HG02610 (cell line): Measurements from ENCODE around the gene BCL11A.

Source experiments
- ATAC-seq: cut with Tn5 transposase; IDR thresholded peaks from one replicate; pipeline ENCODE4 v1.9.1; 2021; ENCODE audit warnings: mild to moderate bottlenecking, moderate library complexity; ENCODE audit not compliant: unreplicated experiment

Gene BCL11A

DNA sequence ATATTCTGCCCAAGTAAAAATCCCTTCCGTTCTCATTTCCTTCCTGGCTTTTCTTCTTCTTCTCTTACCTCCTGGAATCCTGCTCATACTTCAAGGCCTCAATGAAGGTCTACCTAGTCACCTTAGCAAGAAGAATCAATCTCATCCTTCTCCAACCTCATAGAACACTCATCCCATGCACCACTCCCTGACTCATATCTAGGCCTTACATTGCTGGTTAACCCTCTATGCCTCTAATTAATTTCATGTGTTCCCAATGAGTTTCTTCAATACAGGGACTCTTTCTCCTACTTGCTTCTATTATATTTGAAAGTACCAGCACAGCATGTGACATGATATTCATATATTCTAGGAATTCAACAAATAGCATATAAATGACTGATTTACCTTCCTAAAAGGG lies 63.0 kb downstream of the BCL11A start:
- ATAC-seq = no peak

DNA sequence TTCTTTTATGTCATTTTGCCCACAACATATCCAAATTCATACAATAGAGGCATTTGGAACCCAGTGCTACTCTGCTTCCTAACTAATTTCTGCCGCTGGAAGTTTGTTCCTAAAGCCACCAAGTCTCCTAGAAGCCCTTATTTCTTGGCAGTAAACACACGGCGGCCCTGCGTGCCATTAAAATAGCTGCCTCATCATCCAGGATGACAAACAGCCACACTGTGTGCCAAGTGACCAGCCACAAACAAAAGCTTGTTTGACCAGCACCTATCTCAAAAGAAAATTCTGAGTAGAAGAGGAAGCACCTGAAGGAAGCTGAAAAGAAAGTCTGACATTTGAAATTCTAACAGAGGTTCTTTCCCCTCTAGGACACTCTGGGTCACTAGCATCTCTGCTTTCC lies 64.2 kb downstream of the BCL11A start:
- ATAC-seq = no peak

DNA sequence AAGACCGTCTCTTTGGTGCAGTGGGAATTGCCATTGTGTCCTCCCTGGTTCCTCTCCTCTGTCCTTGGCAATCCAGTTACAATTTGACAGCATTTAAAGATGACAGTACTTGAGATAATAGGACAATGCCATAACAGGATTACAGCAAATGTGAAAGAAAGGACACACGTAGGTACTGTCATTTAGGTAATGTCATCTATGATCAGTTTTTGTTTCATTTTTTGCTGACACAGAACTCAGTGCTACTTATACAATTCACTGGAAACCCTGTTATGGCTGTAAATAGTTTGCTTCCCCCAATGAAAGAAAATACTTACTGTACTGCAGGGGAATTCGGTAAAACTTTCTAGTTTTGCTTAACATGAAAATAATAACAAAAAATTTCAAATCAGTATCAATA lies 65.2 kb downstream of the BCL11A start:
- ATAC-seq = peak; percentile 75

DNA sequence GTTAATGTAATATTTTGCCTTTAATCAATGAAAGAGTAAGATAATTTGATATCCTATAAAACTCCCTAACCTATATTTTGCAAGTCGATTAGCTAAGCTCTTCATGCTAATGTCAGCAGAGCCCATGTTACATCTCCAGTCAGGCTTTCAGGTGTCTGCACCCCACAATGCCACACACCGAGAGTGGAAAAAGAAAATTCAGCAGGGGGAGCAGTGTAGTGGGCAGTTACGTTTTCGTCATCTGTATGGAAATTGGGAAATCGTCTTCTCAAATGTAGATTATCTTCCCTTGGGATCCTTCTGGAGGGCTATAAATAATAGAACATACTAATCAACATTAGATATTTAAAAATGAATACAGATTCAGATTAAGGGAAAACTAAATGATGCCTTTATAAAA lies 66.3 kb downstream of the BCL11A start:
- ATAC-seq = no peak

DNA sequence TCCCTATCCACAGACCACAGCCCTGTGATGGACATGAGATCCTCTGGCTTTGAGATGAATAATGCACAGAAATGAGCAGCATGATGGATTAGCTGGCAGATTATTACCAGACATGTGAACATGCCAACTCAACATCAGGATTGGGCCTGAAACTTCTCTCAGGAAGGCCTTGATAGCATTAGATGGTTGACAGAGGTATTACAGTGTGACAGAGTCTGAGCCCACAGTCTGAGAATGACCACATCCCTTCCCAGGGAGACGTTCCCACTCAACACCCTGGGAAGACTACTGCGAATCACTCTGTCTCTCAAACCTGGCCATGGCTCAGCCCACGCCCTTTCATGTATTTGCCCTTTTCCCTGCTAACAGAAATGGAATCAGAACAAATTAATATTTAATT lies 66.9 kb downstream of the BCL11A start:
- no peak for ATAC-seq

DNA sequence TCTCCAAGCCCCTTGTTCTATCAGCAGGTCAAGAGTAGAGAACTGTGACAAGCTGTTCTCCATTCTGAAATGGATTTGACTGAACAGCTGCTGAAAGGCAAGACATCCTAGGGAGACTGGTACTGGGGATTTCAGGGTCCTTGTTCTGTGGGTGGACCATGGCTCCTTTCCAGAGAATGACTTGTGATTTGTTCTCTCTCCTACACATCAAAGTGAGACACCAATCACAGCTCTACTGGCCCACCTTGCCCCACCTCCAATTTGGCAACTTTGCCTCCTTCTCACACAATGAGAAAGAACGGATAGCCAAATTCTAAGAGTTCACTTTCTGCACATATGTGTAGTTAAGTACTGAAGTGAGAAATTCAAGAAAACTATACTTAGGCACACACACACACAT lies 67.4 kb downstream of the BCL11A start:
- ATAC-seq = peak; percentile 35

DNA sequence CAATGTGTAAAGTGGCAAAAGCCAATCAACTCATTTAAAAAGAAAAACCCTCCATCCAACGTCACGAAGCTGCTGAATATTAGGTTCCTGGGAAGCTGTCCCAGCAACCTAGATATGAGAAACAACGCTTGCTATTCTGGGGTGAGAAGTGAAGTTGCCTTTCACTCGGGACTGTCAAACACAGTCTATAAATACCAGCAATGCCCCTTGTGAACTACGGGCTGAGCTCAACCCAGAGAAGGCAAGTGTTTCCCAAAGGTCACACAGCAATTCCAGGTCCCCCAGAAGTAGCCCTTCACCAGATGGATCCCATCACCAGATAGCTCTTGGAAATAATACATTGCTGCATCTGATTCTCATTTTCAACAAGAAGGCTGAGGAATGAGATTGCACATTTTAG lies 67.9 kb downstream of the BCL11A start:
- no peak for ATAC-seq

DNA sequence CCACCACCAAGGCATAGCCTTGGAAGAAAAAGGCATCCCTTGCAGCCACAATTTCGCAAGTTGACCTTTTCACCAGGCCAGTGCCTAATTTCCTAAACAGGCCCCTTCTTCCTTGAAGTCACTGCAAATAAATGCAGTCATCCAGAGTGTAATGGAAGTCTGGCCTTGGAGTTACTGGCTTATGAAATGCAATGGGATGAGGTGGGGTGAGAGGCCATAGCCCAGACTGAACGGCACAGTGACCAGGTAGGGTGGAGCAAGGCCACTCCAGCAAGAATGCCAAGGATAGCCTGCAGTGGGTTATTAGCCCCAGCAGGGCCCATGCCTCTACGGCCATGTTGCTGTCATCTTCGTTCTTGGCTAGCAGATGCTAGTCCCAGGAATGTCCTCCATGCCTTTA lies 68.4 kb downstream of the BCL11A start:
- no peak for ATAC-seq

DNA sequence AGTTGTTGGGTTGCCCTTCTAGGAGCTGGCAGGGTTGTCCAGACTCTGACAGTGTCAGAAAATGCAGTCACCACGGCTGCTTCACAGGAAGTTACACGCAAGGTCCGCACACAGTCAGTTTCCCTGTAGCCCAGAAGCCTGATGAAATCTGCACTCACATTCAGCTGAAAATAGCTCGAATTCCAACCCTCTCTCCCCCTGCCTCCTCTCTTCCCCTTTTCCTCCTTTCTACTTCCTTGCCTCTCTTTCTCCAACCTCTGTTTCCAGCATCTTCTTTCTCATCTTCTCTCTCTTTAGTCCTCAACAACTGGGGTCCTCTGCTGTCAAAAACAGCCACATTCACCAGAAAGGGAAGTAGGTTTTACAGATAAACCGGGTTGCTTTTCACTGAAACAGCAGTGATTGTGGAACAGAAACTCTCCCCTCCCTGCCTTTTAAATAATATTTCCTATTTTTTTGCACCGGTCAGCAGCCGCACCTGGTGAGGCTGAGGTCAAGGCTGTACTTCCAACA lies 69.3 kb downstream of the BCL11A start:
- no peak for ATAC-seq

DNA sequence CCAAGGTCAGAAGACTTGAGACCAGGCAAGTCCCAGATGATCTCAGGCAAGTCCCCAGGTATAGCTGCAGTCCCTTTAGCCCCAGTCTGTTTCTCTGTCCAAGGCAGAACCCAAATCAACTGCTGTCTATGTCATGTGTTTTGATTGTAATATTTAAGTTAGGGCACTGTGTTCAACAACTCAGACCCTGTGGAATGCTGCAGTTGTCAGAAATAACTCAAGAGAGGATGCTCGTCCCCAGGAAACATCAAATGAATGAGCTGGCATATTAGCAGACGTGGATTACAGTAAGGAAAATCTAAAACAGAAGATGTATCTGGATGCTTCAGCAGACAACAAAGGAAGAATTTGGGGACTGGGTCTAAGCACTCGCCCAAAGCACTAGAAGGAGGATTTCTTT lies 70.1 kb downstream of the BCL11A start:
- no peak for ATAC-seq

DNA sequence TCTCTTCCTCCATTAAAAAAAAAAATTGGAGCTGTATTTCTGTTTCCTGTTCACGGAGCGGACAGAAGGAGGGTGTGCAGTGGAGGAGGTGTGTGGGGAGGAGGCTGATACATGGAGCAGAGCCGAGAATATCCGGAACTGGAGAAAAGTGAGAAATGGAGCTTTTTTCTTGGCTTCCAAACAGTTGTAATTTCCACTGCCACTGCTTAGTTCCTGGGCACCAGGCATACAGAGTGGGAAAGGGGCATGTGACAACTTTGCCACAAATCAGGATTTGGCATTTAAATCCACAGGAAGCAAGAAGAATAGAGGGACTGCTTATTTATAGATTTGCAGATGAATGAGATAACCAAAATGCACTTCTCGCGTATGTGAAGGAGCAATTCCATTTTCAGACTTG lies 71.2 kb downstream of the BCL11A start:
- ATAC-seq = no peak

DNA sequence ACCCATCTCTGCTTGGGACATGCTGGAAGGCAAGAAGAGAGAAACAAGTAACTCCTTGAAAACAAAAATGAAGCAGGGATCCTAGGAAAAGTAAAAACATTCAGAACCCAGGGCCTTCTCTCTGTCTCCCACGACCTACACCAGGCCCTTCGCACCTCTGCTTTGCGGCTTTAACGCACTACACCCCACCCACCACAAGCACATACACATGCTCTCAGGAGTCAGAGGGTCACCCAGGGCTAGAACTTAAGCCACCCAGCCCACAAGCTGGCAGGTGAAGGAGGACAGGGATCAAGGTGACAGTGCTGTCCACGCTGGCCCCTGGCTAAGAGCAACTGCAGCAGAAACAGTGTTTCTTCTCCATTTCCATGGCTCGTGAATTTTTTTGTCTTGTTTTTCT lies 72.2 kb downstream of the BCL11A start:
- no peak for ATAC-seq

DNA sequence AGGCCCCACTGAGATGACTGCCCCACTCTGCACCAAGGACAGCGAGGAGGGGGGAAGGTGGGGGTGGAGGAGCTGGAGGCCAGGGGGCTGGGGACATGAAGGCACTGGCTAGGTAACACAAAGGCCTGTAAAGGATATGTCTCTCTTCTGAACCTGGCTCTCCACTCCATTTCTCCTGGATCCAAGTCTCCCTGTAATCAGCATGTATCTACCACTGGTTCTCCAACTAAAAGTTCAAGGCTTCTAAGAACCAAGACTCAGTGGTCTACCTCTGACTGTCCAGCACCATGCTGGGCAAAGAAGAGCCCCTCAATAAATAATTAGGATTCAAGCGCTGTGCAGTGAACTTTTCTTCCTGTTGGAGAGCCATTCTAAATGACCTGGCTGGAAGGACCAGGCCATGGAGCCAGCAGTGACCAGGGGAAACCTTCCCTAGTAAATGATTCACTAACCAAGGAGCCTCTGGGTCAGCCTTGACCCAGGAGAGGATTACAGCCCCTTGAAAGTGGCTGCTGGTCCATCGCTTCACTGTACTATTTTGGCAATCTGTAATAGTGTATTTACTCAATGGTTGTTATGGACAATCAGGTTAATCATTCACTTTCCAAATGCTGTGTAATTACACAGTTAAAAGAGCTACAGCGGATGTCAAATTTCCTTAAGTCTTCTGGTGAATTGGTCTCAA lies 73.2 kb downstream of the BCL11A start:
- no peak for ATAC-seq

DNA sequence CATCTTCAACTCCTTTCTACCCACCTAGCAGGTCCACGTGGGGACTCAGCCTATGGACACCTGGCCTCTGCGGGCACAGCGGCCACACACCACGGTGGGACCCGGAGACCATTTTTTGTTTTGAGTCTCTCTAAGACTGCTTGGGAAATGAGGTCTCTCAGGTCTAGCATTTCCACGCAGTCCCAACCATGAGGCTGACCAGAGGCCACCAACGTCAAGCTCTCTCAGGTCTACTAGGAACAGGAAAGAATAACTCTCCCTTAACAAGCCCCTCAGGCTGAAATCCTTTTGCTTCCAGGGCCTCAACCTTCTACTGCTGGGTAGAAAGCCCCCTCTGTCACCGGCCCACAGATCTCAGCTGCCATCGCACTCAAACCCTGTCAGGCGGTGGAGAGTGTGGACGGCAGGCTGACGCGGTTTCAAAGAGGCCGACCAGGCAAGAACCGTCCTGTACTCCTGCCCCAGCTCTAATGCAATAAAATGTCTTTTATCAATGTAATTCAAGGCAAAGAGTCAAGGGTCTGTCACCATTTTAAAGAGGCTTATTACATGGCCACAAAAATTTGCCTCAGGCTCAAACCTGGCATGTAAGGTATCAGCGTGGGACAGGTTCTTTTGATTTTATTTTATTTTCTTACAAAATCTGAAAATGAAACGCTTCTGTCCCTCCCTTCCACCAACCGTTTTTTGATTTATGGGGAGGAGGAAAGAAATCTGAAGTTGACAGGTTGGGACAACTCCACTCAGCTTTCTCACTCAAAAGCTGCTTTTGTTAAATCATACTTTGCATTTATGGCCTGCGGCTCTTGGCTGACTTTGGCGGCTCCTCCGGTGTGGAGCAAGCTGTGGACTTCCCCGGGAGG lies 74.0 kb downstream of the BCL11A start:
- no peak for ATAC-seq

DNA sequence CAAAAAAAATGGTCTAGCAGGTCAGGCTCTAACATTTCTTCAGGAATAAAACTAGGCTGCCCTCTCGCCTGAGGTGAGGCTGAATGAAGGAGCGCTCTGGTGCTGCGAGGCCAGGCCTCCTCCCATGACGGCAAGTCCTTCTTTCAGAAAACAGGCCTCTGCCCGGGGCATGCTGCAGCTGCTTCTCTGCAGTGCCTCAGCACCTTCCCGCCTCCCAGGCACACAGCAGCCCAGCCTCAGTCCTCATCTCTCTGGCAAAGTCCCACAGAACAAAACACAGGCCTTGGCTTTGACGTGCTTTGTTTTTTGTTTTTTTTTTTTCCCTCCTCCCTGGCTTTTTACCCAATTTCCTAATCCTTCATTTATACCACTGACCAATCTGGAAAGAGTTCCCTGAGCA lies 74.8 kb downstream of the BCL11A start:
- ATAC-seq = no peak

DNA sequence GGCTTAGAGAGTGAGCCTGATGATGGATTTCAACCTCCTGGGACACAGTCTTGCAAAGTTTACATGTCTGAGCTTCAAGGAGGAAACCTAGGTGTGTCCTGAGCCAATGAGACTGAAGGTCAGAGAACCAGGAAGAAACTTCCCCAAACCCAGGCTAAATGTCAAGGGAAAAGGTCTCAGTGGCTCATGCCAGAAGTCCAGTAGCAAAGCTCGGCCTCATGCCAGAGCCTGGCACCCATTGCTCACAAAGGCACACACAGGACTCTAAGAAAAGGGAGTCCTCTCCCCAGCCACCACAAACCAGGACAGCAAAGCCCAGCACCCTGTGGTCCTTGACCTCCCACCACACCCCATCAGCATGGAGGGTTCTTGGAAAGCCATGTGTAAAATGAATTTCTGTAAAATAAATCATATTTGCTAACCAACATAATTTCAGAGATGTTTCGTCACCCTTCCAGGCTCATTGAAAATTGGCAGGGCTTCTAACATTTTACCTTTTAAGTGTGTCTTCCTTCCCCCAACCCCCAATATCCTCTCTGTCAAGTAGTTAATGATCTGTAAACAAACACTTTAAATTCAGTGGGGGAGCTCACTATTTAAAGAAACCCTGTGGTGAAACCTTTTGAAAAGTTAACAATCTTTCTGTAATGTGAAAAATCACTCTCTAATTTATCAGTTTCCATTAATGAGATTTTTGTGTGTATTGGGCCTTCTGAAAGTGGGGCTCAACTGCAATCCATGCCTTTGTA lies 77.1 kb downstream of the BCL11A start:
- no peak for ATAC-seq

DNA sequence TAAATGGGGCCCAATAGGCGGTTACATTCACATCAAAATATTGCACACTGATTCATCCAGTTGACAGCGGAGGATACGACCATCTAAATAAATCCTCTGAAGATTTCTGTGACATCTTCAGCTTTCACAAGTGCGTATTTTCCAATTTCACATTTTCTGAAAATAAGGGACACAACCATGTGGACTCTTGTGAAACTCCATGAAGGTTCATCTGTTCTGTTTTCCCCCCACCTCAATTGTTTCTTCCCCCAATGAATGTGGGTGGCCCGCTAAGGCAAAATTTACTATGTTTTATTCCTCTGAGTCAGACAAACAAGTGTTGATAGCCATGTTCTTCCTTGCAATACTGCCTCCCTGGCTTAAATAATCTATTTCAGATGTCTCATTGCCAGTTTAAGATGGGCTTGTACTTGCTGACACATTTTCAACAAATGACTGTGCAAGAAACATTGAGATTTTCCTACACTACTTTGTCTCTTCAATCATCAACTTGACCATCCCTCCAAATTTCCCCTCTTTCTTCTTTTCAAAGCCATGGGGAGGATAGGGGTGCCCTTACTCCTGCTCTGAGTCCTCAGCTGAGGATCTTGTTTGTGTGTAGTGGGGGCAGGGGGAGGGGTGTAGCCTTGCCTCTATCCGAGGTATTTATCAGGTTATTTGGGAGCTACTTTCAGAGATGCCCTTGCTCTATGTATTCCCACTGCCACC lies 78.2 kb downstream of the BCL11A start:
- peak; percentile 70 for ATAC-seq

DNA sequence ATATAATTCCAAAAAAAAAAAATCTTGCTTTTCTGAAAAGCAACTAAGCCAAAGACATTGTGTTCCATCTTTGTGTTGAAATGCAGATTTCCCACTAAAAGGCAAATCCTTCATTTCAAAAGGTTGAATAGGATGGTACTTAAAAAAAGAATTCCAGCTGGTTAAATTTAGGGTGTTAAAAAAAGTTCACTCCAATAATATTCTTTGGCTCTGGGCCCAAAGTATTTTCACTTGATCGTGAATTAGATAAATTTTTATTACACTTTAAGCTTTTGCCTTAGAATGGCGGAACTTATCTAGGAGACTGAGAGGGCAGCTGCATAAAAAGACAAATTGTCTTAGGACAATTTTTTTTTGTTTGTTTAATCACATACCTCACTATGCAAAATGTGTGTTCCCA lies 79.2 kb downstream of the BCL11A start:
- no peak for ATAC-seq

DNA sequence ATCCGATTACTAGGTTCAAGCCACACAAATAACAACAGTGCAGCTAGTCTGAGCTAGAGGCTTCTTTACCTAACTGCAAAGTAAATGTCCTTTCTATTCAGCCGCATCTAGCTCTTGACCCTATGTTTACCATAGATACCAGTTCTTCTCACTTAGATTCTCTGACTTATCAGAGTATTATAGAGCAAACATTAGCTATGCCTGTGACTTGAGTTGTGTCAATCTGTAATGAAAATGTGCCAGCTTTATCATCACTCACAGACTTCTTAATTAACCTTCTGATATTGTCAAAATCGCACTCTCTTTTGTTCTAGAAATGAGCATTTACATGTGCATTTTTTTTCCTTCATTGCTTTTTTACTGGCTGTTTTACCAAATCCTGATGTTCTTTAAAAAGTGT lies 79.9 kb downstream of the BCL11A start:
- no peak for ATAC-seq

DNA sequence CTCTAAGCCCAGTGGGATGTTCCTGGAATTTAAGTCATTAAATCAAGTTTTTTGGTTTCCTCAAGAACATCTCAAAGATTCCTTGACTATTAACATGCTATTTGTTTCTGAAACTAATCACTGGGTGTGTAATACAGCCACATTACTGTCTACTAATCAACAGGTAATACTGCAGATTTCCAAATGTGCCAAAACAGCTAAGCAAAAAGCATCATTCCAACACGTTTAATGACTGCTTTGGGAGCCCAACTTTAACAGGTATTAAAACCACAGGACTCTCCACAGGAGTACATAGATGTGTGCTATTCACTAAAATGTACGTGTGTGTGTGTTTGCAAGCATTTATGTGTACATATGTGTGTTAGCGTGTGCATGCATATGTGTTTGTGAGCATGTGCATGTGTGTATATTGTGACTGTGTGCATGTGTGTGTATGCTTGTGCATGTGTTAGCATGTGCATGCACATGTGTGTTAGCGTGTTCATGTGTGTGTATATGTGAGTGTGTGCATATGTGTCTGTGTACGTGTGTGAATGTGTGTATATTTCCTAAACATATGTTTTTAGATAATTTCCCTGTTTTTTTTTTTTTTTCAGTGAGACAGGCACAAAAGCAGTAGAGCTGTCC lies 80.7 kb downstream of the BCL11A start:
- no peak for ATAC-seq

DNA sequence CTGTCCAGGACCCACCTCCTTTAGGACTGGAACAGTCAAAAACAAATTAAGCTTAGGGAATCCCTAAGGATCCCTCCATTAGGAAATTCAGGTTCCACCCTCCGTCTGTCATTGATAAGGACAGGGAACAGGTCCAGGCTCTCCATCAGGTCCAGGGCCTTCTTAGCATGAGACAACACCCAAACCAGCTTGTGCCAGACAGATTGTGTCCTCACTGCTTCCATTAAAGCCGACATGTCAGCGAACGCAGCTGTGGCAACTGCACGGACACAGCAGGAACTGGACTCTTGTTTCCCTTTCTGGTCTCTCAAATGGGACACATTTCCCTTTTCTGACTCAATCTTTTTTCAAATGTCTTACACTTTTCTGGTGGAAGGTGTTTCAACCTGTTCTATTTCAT lies 81.4 kb downstream of the BCL11A start:
- ATAC-seq = no peak
